Urinary bladder (tissue), 4 donors: ENCODE data around the gene CASS4. TPM values are rescaled to one million over a fixed set of nuclear protein-coding genes. Genes with fewer than 3 reads are reported as not detected.

Source experiments
- DNase-seq: peaks from one replicate; pipeline ENCODE4 v3.0.0-alpha.2; 2015; ENCODE audit errors: extremely low spot score
- H3K27ac ChIP-seq: one replicate; pipeline ENCODE4 v1.5.1; 2013; ENCODE audit warnings: low read depth, mild to moderate bottlenecking, moderate library complexity
- H3K36me3 ChIP-seq: one replicate; pipeline ENCODE4 v1.6.1; 2013; ENCODE audit warnings: mild to moderate bottlenecking, moderate library complexity; ENCODE audit not compliant: insufficient read depth
- H3K4me1 ChIP-seq: one replicate; pipeline ENCODE4 v1.6.1; 2013; ENCODE audit warnings: mild to moderate bottlenecking, moderate library complexity; ENCODE audit not compliant: insufficient read depth
- H3K4me3 ChIP-seq: one replicate; pipeline ENCODE4 v1.5.1; 2013; ENCODE audit warnings: low read depth, low read length
- WGBS: extraction: QIAGEN DNeasy Blood & Tissue Kit; methylation state at CpG from one replicate; pipeline ENCODE4 v1.1.7; 2013; 5-methylcytosine and 5-hydroxymethylcytosine counted together
- polyA plus RNA-seq: library from polyadenylated mRNA; stranded (reverse); fragments of 200-250 nt; gene quantifications from one replicate; pipeline ENCODE4 v1.2.3, GENCODE V29; 2013
- total RNA-seq: library from RNA; depleted of rRNA; stranded (reverse); fragments of >200 nt; gene quantifications from one replicate; pipeline ENCODE4 v1.2.3, GENCODE V29; 2014
- donor health status: healthy with polysubstance abuse.
- donor health status: healthy.

Gene CASS4
- total and polyA plus RNA-seq, 2 donors = 1.1 to 1.9 TPM

- Histone ChIP-seq H3K36me3 (no peaks in the 10 kb centered on the region), H3K4me1 (no peaks in the 10 kb centered on the region), H3K27ac (no peak overlapping the region), H3K4me3 (no peak overlapping the region)
- WGBS = 57% methylated on average over 9 of the region's 9 CpGs
- no peak for DNase-seq
Observed at GRCh38 chr20:56422076-56422823, 10.2 kb downstream of the CASS4 start.

GRCh38 chr20:56422824-56423189 is 10.7 kb downstream of the CASS4 start:
- Histone ChIP-seq H3K27ac (no peak overlapping the region), H3K36me3 (no peaks in the 10 kb centered on the region), H3K4me3 (no peak overlapping the region), H3K4me1 (no peaks in the 10 kb centered on the region)
- 56% methylated on average over 4 of the region's 4 CpGs for WGBS
- DNase-seq = no peak

GRCh38 chr20:56423211-56423610 is 11.2 kb downstream of the CASS4 start:
- no peak for DNase-seq
- 100% methylated on average over 1 of the region's 1 CpG for WGBS
- Histone ChIP-seq H3K27ac (no peak overlapping the region), H3K36me3 (no peaks in the 10 kb centered on the region), H3K4me3 (no peak overlapping the region), H3K4me1 (no peaks in the 10 kb centered on the region)

DNA sequence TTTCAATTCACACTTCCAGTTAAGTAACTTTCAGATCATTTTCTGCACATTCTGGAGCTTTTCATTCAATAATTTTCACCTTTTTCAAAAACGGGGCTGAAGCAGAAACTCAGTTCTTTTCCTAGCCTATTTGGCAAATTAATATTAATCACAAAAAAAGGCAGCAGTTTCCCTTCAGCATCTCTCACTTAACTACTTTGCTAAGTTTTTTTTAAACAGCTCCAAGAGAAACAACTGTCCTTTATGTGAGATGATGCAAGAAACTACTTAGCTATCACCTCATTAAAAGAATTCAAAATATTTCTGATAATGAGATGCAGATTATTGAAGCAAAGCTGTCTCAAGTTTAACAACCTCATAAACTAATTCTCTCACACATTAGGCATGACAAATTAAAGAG is 11.8 kb downstream of the CASS4 start:
- H3K36me3 ChIP-seq = no peaks in the 10 kb centered on the region
- no peak overlapping the region for H3K27ac ChIP-seq
- 65% methylated on average over 1 of the region's 1 CpG for WGBS
- H3K4me3 ChIP-seq = no peak overlapping the region
- DNase-seq = no peak
- H3K4me1 ChIP-seq = no peaks in the 10 kb centered on the region

DNA sequence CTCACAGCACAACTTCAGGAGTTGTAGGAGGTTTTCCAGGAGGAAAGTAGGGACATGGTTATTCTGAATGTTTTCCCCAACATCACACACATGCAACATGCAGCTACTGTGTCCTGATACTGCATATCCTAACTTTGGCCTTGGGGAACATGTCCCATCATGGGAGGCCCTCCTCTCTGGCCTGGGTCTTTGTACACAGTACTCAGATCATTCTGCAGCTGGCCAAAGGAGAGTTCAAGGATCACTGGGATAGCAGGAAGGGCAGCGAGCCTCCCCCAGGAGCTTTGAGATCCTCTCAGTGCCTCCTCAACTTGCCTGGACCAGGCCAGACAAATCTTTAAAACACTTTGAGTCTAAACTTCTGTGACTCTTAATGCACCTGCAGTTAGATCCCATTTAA is 12.9 kb downstream of the CASS4 start:
- no peaks in the 10 kb centered on the region for H3K36me3 ChIP-seq
- H3K27ac ChIP-seq = no peak overlapping the region
- H3K4me1 ChIP-seq = no peaks in the 10 kb centered on the region
- WGBS = 96% methylated on average over 1 of the region's 1 CpG
- DNase-seq = no peak
- H3K4me3 ChIP-seq = no peak overlapping the region

DNA sequence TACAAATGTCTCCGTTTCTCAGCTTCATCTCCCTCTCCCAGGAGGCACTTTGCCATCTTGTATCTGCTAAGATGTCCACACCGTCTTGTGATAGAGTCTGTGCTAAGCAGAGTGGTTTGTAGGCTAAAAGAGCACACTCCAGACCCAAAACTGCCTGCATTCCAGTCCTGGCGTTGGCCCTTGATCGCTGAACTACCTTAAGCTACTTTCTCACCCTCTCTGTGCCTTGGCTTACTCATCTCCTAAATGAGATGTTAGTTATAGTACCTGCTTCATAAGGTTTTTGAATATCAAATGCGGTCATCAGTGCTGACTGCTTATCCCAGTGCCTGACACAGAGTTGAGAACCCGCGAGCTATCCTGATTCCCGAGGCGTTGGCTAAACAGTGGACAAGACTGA is 14.0 kb downstream of the CASS4 start:
- no peak overlapping the region for H3K4me3 ChIP-seq
- H3K36me3 ChIP-seq = no peaks in the 10 kb centered on the region
- DNase-seq = no peak
- no peaks in the 10 kb centered on the region for H3K4me1 ChIP-seq
- H3K27ac ChIP-seq = no peak overlapping the region
- WGBS = 91% methylated on average over 9 of the region's 9 CpGs

DNA sequence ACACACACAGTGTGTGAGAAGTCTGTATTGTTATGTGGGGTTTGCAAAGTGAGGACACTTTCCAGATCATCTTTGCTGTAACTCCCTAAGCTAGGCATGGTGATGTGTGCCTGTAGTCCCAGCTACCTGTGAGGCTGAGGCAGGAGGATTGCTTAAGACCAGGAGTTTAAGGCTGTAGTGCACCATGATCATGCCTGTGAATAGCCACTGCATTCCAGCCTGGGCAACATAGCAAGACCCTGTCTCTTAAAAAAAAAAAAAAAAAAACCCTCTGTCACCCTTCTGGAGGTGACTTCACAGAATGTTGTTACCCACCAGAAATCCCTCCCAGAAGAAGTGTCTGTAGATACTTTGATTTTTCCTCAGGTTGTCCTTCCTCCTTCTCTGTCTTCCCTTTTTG is 14.9 kb downstream of the CASS4 start:
- Histone ChIP-seq H3K4me1 (no peaks in the 10 kb centered on the region), H3K27ac (no peak overlapping the region), H3K4me3 (no peak overlapping the region), H3K36me3 (no peaks in the 10 kb centered on the region)
- DNase-seq = no peak

DNA sequence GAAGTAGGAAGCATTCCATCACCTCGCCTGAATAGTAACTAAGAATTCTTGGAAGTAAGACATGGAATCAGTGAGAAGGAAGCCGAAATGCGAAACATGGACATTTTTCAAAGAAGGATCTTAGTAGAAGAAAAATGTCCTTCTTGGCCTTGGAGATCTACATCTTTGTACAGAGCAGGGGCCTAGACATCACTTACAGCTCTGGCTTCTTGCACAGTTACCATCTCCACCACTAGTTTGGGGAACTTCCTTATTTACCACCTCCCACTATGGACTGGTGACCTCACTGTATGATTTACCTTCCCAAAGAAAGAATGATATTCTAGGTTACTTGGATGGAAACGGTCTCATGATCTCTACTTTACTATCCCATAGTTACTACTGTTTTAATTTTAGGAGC is 15.7 kb downstream of the CASS4 start:
- DNase-seq = no peak
- Histone ChIP-seq H3K4me1 (no peaks in the 10 kb centered on the region), H3K4me3 (no peak overlapping the region), H3K27ac (no peak overlapping the region), H3K36me3 (no peaks in the 10 kb centered on the region)
- WGBS = 75% methylated on average over 4 of the region's 4 CpGs

- Histone ChIP-seq H3K4me1 (no peaks in the 10 kb centered on the region), H3K27ac (no peak overlapping the region), H3K36me3 (no peaks in the 10 kb centered on the region), H3K4me3 (no peak overlapping the region)
- WGBS = 62% methylated on average over 5 of the region's 5 CpGs
- DNase-seq = no peak
Observed at GRCh38 chr20:56428410-56428809, 16.4 kb downstream of the CASS4 start.

DNA sequence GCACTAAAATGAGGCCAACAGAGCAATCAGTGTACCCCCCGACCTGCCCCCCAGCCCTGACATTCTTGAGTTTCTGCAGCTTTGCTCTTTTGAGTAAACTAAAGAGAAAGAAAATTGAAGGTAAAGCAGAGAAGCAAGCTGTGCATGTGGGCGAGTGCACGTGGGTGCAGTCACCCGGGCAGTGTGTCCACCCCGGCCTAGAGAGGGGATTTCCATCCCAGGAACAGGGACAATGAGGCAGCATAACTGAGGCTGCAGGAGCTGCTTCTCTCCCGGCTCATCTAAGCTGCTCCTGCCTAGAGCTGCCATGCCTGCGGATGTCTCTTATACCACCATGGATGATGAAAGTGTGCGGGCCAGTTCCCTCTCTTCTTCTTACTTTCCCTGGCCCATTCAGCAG is 16.8 kb downstream of the CASS4 start:
- no peak overlapping the region for H3K27ac ChIP-seq
- no peaks in the 10 kb centered on the region for H3K36me3 ChIP-seq
- DNase-seq = no peak
- H3K4me3 ChIP-seq = no peak overlapping the region
- no peaks in the 10 kb centered on the region for H3K4me1 ChIP-seq
- WGBS = 67% methylated on average over 8 of the region's 8 CpGs

GRCh38 chr20:56429502-56429901 is 17.4 kb downstream of the CASS4 start:
- no peak for DNase-seq
- WGBS = 43% methylated on average over 6 of the region's 6 CpGs
- H3K27ac ChIP-seq = no peak overlapping the region
- no peaks in the 10 kb centered on the region for H3K36me3 ChIP-seq
- no peak overlapping the region for H3K4me3 ChIP-seq
- no peaks in the 10 kb centered on the region for H3K4me1 ChIP-seq

DNA sequence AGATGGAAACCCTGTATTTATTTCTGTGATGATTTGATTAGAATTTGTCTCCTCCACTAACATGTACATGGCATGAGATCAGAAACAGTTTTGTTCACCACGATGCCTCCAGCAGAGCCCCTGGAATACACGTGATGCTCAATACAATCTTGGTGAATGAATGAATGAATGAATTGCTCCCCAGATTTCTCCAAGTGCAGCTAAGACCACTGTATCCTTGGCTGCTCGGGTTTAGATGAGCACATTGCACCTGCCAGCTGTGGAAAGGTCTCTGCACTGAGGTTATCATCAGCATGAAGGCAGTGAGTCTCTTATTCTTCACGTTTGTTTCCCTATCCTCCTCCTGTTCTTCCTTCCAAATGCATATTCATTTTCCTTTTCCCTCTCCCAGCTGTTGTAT is 17.9 kb downstream of the CASS4 start:
- no peaks in the 10 kb centered on the region for H3K4me1 ChIP-seq
- no peak overlapping the region for H3K27ac ChIP-seq
- no peak for DNase-seq
- no peaks in the 10 kb centered on the region for H3K36me3 ChIP-seq
- no peak overlapping the region for H3K4me3 ChIP-seq
- 41% methylated on average over 4 of the region's 4 CpGs for WGBS

GRCh38 chr20:56430461-56430860 is 18.4 kb downstream of the CASS4 start:
- WGBS = 54% methylated on average over 4 of the region's 4 CpGs
- Histone ChIP-seq H3K4me3 (no peak overlapping the region), H3K4me1 (no peaks in the 10 kb centered on the region), H3K36me3 (no peaks in the 10 kb centered on the region), H3K27ac (no peak overlapping the region)
- DNase-seq = no peak

GRCh38 chr20:56430957-56431356 is 18.9 kb downstream of the CASS4 start:
- WGBS = 83% methylated on average over 1 of the region's 1 CpG
- Histone ChIP-seq H3K4me3 (no peak overlapping the region), H3K27ac (no peak overlapping the region), H3K36me3 (no peaks in the 10 kb centered on the region), H3K4me1 (no peaks in the 10 kb centered on the region)
- no peak for DNase-seq

DNA sequence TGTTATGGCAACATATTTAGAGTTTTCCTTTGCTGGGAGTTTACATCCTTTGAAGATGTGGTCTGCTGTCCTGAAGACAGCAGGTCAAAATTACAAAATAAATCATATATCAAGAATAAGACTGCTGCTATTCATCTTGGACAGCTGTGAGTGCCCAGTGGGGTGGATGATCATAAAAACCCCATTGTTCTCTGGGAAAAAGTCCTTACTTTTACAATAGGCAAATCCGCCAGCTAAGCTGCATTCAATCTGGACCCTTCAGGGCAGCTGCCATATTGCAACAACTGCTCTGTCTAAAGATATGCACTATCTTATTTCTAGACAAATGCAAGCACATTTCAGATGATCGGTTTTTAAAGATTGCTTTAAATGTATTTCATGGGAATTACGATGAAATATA is 19.4 kb downstream of the CASS4 start:
- Histone ChIP-seq H3K36me3 (no peaks in the 10 kb centered on the region), H3K4me1 (no peaks in the 10 kb centered on the region), H3K27ac (no peak overlapping the region), H3K4me3 (no peak overlapping the region)
- 76% methylated on average over 3 of the region's 3 CpGs for WGBS
- no peak for DNase-seq
